IPS DF 19.7 (cell line): ENCODE measurements around the gene GTF2I.
"Not testable (repeated sequence)": the region's sequence is repeated elsewhere in the genome, so short reads cannot be mapped to it uniquely, and the experiment has no call there.

Source experiments
- DNase-seq: peaks from one replicate; pipeline ENCODE4 v3.0.0-alpha.2; 2013; ENCODE audit warnings: low read depth, low spot score

Gene GTF2I

DNA sequence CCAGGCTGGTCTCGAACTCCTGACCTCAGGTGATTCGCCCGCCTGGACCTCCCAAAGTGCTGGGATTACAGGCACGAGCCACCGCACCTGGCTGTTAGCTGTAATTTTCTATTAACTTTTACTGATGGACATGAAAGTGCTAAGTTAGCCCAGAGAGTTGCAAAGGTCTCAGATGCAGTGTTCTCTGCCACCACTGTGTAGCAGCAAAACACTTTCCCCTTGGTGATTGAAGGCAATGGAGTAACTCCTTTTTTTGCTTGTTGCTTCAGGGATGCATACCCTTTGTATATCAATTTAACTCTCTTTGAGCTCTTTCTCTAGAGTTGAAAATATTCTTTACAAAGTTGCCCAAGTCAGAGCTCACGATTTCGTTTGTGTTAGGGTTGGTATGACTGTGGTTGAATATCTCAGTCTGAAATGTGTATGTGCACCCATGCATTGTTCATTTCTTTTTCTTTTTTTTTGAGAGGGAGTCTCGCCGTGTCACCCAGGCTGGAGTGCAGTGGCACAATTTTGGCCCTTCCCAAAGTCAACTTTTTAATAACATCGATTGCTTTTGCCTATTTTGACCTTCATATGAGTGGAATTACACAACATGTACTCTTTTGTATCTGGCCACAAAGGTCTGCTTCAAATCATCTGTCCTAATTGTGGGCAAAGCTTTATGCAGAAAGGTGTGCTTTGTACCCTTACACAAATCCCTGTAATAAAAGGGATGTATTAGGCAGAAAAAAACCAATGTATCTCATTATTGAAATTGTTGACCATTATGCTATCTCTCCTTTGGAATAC is 52.6 kb downstream of the GTF2I start:
- DNase-seq = no peak

DNA sequence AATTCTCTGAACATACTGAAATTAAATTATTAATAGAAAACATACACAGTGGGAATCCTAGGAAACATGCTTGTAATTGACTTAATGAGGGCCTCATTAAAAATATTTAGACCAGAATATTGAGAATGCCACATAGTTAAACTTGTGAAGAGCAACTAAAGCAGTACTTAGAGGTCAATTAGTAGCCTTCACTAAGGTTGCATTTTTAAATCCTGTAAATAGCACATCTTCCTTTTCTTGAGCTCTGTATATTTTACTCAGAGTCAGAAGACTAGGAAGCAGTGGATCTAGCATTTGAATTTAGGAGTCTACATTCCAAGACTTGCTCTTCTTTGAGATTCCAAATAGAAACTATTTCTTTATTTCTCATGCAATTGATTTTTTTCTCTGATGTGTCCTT is 56.0 kb downstream of the GTF2I start:
- DNase-seq = no peak

GRCh38 chr7:74717889-74718288 is 60.4 kb downstream of the GTF2I start:
- DNase-seq = no peak

- DNase-seq = no peak
These were observed 60.8 kb downstream of the GTF2I start for GRCh38 chr7:74718336-74718735.

DNA sequence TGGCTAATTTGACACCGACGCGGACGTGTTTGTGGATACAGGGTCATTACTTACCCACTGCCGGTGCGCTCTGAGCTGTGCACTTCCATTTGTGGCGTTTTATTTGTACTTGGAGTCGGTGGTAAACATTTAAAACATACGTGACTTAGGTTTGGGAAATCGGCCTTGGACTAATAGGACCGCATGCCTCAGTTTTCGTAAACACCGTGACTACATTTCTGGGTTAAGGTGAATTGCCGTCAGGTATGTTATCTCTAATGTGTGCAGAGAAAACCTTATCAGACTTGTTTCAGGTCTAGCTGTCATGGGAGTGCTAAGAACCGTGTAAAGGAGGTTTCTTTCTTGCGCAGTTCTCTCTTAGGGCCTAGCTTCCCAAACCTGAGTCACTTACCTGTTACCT is 64.6 kb downstream of the GTF2I start:
- no peak for DNase-seq

DNA sequence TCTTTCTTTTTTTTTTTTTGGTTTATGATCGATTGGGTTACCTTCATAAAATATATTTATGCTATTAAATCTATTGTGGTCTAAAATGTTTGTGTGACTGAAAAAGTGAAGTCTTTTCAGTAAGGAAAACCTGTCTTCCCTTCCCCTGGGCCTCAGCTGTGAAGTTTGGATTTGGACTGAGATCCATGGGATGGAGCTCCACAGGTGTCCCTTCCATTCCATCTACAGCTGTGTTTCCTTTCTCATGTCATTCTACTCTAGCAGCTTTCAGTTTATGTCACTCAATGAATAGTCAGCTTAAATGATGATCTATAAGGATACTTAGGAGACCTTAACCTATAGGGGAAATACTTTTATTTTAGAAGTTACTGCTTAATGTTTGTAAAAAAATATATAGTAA is 68.3 kb downstream of the GTF2I start:
- no peak for DNase-seq

GRCh38 chr7:74726309-74727101 is 69.0 kb downstream of the GTF2I start:
- no peak for DNase-seq

DNA sequence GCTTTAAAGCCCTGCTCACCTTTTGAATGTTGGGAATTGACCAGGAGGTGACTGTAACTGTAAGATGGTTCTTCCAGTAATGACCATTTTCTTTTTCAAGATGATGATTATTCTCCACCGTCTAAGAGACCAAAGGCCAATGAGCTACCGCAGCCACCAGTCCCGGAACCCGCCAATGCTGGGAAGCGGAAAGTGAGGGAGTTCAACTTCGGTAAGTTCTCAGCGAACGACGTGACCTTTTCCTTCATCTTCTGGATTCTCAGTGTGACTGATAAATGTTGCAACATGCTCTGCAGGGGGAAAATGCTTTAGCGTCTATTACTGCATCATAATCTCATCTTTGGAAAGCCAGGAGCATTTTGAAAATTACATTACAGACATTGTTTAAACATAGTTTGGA is 71.2 kb downstream of the GTF2I start:
- DNase-seq = not testable (repeated sequence)

DNA sequence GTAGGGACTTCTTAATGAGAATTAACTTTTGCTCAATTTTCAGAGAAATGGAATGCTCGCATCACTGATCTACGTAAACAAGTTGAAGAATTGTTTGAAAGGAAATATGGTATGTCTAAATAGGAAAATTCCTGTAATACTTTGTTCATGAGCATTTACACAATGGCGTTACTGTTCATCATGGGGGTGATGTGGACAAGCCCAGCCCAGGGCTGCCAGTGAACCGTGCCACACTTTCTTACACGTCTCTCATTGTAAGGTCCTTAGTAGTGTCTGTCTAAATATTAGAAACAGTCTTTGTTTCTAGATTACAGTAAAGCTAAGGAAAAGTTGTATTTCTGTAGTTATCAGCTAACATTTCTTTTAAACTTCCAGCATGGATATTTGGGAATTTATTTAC is 72.7 kb downstream of the GTF2I start:
- not testable (repeated sequence) for DNase-seq

DNA sequence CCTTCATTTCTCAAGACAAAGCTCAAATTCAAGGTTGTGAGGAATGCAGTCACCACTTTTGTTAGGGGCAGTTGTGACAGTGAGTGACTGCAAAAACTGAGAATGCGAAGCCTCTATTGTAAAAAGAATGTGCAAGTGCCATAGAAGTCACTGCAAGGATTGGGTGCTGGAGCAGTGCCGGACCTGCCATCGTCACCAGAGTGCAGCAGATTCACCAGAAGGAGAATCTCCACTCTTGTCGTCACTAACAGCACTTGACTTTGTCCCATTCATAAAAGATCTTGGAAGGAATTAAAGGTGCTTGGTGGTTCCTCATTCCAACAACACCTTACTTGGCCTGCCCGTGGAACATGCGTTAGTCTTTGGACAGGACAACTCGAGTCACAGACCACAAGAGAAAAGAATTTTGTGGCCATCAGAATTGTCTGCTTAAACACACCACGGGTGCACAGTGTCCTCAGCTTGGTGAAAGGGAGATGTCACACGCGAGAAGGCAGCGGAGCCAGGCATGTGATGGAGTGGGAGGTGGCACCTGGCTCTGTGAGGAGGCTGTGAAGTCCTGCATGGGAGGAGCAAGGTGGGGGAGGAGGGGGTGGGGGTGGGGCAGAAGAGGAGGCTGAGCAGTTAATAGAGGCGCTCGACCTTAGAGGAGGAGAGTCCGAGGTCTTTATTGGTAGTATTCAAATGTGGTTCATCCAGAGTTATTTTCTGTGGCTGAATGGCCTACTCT is 82.6 kb downstream of the GTF2I start:
- DNase-seq = not testable (repeated sequence)

DNA sequence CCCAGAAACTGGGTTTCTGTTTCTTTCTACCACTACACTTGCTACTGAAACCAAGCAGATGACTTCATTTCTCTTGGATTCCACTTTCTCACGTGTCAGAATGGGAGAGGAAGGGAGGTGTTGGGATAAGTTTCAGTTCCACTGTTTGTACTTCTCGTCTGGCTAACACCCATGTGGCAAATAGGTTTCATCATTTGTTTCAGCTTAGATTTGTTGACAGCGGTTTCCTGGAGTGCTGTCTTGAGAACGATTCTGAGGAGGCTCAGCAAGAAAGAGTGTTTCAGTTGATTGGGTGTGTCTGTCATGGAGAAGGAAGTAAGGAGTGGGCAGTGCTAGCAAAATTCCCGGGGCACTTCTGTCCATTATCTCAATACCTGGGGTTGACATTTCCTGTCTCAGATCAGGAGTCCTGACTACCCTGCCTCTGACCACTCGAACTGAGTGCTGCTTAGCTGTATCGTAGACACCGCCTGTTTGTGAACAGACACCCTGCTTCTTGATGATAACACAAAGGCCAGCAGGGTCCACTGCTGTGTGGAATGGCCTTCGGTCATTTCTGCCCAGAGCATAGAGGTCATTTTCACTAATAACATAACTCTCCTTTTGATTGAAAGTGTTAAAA is 86.5 kb downstream of the GTF2I start:
- not testable (repeated sequence) for DNase-seq

DNA sequence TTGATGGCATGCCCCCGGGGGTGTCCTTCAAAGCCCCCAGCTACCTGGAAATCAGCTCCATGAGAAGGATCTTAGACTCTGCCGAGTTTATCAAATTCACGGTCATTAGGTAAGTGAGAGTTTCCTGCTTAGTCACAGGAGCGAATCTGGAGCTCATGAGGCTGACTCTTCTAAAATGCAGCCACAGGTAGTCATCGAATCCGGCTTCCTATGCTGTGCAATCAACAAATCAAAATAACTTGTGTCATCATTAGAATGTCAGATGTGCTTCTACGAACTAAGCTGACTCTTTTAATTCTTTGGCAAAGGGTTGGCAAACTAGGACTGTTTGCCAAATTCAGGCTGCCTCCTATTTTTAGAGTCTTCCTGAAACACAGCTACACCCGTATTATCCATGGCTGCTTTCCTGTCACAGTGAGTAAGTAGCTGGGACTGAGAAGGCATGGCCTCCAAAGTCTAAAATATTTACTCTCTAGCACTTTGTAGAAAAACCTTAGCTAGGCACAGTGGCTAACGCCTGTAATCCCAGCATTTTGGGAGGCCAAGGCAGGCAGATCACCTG is 96.5 kb downstream of the GTF2I start:
- DNase-seq = not testable (repeated sequence)

DNA sequence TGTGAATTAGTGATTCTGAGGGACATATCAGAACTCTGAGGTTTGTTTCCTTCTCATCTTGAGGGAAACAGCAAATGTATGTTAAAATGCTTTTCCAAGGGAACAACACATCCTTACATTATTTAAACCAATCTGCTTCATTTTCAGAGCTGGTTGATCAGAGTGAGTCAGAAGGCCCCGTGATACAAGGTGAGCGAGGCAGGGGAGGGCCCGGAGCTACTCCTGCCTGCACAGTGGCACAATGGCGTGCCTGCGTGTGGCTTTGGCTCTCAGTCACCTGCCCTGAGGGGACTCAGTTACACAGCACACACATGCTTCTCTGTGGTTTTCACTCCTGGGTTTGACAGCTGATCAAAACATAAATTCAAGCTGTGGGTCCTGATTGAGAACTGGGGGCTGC is 99.2 kb downstream of the GTF2I start:
- DNase-seq = not testable (repeated sequence)

DNA sequence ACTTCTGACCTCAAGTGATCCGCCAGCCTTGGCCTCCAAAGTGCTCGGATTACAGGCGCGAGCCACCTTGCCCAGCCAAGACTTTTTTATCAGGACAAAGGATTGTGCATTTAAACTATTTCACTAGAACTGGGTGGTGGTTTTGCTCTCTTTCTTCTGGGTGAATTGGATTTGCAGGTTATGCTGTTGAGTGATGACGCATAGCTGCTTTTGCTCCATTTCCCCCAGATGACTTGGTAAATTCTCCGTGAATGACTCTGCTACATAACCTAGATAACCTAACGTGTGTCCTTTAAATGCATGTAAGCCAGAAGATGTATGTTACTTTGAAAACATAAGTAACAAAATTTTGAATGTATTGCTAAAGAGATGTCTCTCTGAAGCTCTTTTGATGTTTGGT is 100.8 kb downstream of the GTF2I start:
- DNase-seq = not testable (repeated sequence)

- DNase-seq = not testable (repeated sequence)
These were observed 101.5 kb downstream of the GTF2I start for GRCh38 chr7:74758982-74759381.

DNA sequence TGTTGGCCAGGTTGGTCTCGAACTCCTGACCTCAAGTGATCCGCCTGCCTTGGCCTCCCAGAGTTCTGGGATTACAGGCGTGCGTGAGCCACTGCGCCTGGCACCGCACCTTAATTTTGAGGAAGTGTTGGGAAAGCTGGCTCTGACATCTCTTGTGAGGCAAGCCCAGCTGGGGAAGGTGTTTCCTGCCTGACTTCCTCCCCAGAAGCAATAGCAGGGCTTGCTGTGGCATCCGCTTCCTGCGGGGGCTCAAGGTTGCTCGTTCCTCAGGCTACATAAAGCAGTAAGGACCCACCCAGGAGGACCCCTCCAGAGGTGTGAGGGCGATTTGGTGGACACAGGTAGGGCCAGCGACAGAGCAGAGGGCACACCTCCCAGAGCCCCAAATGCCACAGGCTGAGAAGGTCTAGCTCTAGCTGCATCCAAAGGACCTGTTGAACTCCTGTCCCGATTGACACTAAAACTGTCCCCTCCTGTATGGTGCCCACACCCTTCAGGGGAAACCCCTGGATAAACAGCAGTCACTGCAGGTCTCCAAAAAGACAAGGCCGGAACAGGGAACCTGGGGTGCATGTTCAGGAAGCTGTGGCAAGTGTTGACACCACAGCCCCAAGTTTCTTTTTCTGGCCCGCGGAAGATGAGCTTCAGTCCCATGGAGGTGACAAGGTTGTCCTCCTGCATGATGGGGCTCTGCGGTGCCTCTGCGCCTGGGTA is 107.8 kb downstream of the GTF2I start:
- not testable (repeated sequence) for DNase-seq

DNA sequence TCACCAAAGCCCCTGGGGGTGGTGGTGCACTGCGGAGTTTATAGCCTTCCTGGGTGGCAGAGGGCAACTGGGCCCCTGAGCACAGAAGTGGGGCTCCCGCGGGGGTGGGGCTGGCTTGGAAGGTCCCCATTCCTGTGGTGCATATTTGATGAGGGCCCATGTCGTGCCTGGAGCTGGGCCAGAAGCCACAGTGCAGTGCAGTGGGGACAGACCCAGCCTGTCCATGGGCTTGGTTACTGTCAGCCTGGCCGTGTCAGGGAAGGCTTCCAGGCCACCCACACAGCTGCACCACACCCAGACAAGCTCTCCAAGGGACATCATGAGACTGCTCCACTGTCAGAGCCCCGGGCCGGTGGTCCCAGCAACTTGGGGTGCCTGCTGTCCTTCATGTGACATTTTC is 109.0 kb downstream of the GTF2I start:
- DNase-seq = not testable (repeated sequence)

GRCh38 chr7:74766991-74767390 is 109.5 kb downstream of the GTF2I start:
- DNase-seq = not testable (repeated sequence)

DNA sequence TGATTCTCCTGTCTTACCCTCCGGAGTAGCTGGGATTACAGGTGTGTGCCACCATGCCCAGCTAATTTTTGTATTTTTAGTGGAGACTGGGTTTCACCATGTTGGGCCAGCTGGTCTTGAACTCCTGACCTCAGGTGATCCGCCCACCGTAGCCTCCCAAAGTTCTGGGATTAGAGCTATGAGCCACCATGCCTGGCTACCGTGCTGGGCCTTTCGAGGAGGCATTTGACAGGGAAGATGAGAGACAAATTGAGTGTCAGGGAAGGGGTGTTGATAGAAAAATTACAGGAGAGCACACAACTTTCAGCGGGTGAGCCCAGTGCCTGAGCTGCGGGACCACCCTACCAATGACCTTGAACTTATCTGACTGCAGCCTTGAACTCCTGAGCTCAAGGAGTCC is 112.5 kb downstream of the GTF2I start:
- DNase-seq = not testable (repeated sequence)

GRCh38 chr7:74772093-74772492 is 114.6 kb downstream of the GTF2I start:
- not testable (repeated sequence) for DNase-seq
